Measurements from ENCODE around the gene RGS2.

Gene RGS2

GRCh38 chr1:192795916-192796618 is 12.8 kb upstream of the RGS2 start:
- no peak for DNase-seq (ENCODE audit: low read depth, low spot score)

- no peak for DNase-seq (ENCODE audit: low read depth, low spot score)
Observed at GRCh38 chr1:192797143-192797542, 11.7 kb upstream of the RGS2 start.

- DNase-seq (ENCODE audit: low read depth, low spot score), result no peak
Observed at GRCh38 chr1:192797891-192798290, 10.9 kb upstream of the RGS2 start.

- no peak for DNase-seq (ENCODE audit: low read depth, low spot score)
Observed at GRCh38 chr1:192801451-192801850, 7.4 kb upstream of the RGS2 start.

- no peak for DNase-seq (ENCODE audit: low read depth, low spot score)
Observed at GRCh38 chr1:192802406-192802805, 6.4 kb upstream of the RGS2 start.

GRCh38 chr1:192803501-192803900 is 5.3 kb upstream of the RGS2 start:
- no peak for DNase-seq (ENCODE audit: low read depth, low spot score)

GRCh38 chr1:192805832-192806323 is 3.0 kb upstream of the RGS2 start:
- DNase-seq (ENCODE audit: low read depth, low spot score), result peak; percentile 6

GRCh38 chr1:192807211-192808162 is 1.4 kb upstream of the RGS2 start:
- DNase-seq (ENCODE audit: low read depth, low spot score), result no peak

- no peak for DNase-seq (ENCODE audit: low read depth, low spot score)
Observed at GRCh38 chr1:192808163-192808517, 699 bp upstream of the RGS2 start.

- DNase-seq (ENCODE audit: low read depth, low spot score), result peak; percentile 10
Observed at GRCh38 chr1:192809307-192810252, 741 bp downstream of the RGS2 start.

- DNase-seq (ENCODE audit: low read depth, low spot score), result no peak
Observed at GRCh38 chr1:192810253-192810880, 1.5 kb downstream of the RGS2 start.

- no peak for DNase-seq (ENCODE audit: low read depth, low spot score)
Observed at GRCh38 chr1:192811006-192811405, 2.2 kb downstream of the RGS2 start.

- no peak for DNase-seq (ENCODE audit: low read depth, low spot score)
Observed at GRCh38 chr1:192811594-192812239, 2.9 kb downstream of the RGS2 start.

- no peak for DNase-seq (ENCODE audit: low read depth, low spot score)
Observed at GRCh38 chr1:192812420-192813209, 3.8 kb downstream of the RGS2 start.

GRCh38 chr1:192814805-192815204 is 6.0 kb downstream of the RGS2 start:
- no peak for DNase-seq (ENCODE audit: low read depth, low spot score)

GRCh38 chr1:192817246-192817645 is 8.4 kb downstream of the RGS2 start:
- DNase-seq (ENCODE audit: low read depth, low spot score), result no peak

GRCh38 chr1:192821296-192821695 is 12.5 kb downstream of the RGS2 start:
- no peak for DNase-seq (ENCODE audit: low read depth, low spot score)

- no peak for DNase-seq (ENCODE audit: low read depth, low spot score)
Observed at GRCh38 chr1:192824511-192824910, 15.7 kb downstream of the RGS2 start.

GRCh38 chr1:192826791-192827546 is 18.1 kb downstream of the RGS2 start:
- no peak for DNase-seq (ENCODE audit: low read depth, low spot score)
